AG04450 (cell line): ENCODE results near the gene AQP7. TPM values are rescaled to one million over a fixed set of nuclear protein-coding genes. Genes with fewer than 3 reads are reported as not detected.

ENCODE experiments used
- CTCF ChIA-PET: fragments of 300-600, 350-600 bp; formaldehyde crosslinking; extraction: SDS; loops from one replicate; lab custom pipeline; 2022; ENCODE audit warnings: antibody characterized with exemption, inconsistent platforms; lab: Charles Lee
- POLR2A ChIA-PET: fragments of 350-600 bp; formaldehyde crosslinking; extraction: SDS; loops from one replicate; lab custom pipeline; 2021; ENCODE audit warnings: antibody characterized with exemption, inconsistent platforms; lab: Yijun Ruan, JAX
- DNase-seq: peaks from one replicate; pipeline ENCODE4 v3.0.0-alpha.2; 2011; ENCODE audit warnings: low read depth, low spot score
- H3K27ac ChIP-seq: one replicate; pipeline ENCODE4 v1.5.1; 2012; ENCODE audit warnings: low read depth, low read length, control low read depth
- H3K27me3 ChIP-seq: one replicate; pipeline ENCODE4 v1.6.0; 2012; ENCODE audit warnings: low read length; ENCODE audit not compliant: control insufficient read depth, insufficient read depth
- H3K4me3 ChIP-seq: 2 replicates; pipeline ENCODE4 v1.5.1; 2011; ENCODE audit warnings: mild to moderate bottlenecking, low read depth, low read length, control low read depth
- H3K9me3 ChIP-seq: 2 replicates; pipeline ENCODE4 v1.5.1; 2012; ENCODE audit warnings: low read length; ENCODE audit not compliant: control insufficient read depth, insufficient read depth
- polyA plus RNA-seq: library from polyadenylated mRNA; depleted of rRNA; stranded (reverse); fragments of >200 nt; gene quantifications from 2 replicates; pipeline ENCODE4 v1.2.3, GENCODE V29; 2011
- TF ChIP-seq, protein P1 (sequence below): IDR thresholded peaks from 2 replicates; pipeline ENCODE4 v1.5.1; 2011; ENCODE audit warnings: low read depth, low read length, control low read depth, inconsistent platforms

Gene AQP7
- polyA plus RNA-seq, 1 experiment: 0.11 TPM

GRCh38 chr9:33377089-33377715, 25.2 kb downstream of the AQP7 start:
- TF ChIP-seq, protein P1, sequence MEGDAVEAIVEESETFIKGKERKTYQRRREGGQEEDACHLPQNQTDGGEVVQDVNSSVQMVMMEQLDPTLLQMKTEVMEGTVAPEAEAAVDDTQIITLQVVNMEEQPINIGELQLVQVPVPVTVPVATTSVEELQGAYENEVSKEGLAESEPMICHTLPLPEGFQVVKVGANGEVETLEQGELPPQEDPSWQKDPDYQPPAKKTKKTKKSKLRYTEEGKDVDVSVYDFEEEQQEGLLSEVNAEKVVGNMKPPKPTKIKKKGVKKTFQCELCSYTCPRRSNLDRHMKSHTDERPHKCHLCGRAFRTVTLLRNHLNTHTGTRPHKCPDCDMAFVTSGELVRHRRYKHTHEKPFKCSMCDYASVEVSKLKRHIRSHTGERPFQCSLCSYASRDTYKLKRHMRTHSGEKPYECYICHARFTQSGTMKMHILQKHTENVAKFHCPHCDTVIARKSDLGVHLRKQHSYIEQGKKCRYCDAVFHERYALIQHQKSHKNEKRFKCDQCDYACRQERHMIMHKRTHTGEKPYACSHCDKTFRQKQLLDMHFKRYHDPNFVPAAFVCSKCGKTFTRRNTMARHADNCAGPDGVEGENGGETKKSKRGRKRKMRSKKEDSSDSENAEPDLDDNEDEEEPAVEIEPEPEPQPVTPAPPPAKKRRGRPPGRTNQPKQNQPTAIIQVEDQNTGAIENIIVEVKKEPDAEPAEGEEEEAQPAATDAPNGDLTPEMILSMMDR: no peak
- Histone ChIP-seq H3K27me3 (no peaks in the 10 kb centered on the region), H3K9me3 (no peaks in the 10 kb centered on the region), H3K4me3 (no peak overlapping the region), H3K27ac (no peak overlapping the region)
- ChIA-PET CTCF (interaction anchor here (1.4 to 6.0 kb wide), 4 partner anchors 39 to 344 kb away, joined by 3 to 74 read pairs (median 11); partner anchors contain the start of gene AQP3), POLR2A (no interaction called here)
- no peak for DNase-seq

- DNase-seq: no peak
- no peaks in the 10 kb centered on the region for H3K27me3 ChIP-seq
- H3K9me3 ChIP-seq: no peaks in the 10 kb centered on the region
- ChIA-PET POLR2A (interaction anchor here (1.3 to 1.8 kb wide), 2 partner anchors 86 to 91 kb away, joined by 3 to 4 read pairs; partner anchors contain the start of gene NFX1), CTCF (interaction anchor here (0.9 to 6.0 kb wide), 23 partner anchors 10 to 346 kb away, joined by 3 to 74 read pairs (median 10); partner anchors contain the start of genes AQP3 and NOL6)
- TF ChIP-seq, protein P1: no peak
- no peak overlapping the region for H3K4me3 ChIP-seq
- peak overlapping the region; percentile 31 for H3K27ac ChIP-seq
These were observed 26.5 kb downstream of the AQP7 start for GRCh38 chr9:33375841-33376321.

- H3K27me3 ChIP-seq: no peaks in the 10 kb centered on the region
- no peak overlapping the region for H3K4me3 ChIP-seq
- TF ChIP-seq, protein P1: no peak
- CTCF ChIA-PET: interaction anchor here (0.6 to 6.0 kb wide), 40 partner anchors 10 to 346 kb away, joined by 3 to 74 read pairs (median 6); partner anchors contain the start of genes AQP3, NFX1 and NOL6
- POLR2A ChIA-PET: interaction anchor here (0.7 to 1.8 kb wide), 4 partner anchors 55 to 91 kb away, joined by 3 to 4 read pairs (median 3); partner anchors contain the start of gene NFX1
- no peak for DNase-seq
- H3K27ac ChIP-seq: peak overlapping the region; percentile 31
- no peaks in the 10 kb centered on the region for H3K9me3 ChIP-seq
These were observed 27.0 kb downstream of the AQP7 start for GRCh38 chr9:33375238-33375840.

DNA sequence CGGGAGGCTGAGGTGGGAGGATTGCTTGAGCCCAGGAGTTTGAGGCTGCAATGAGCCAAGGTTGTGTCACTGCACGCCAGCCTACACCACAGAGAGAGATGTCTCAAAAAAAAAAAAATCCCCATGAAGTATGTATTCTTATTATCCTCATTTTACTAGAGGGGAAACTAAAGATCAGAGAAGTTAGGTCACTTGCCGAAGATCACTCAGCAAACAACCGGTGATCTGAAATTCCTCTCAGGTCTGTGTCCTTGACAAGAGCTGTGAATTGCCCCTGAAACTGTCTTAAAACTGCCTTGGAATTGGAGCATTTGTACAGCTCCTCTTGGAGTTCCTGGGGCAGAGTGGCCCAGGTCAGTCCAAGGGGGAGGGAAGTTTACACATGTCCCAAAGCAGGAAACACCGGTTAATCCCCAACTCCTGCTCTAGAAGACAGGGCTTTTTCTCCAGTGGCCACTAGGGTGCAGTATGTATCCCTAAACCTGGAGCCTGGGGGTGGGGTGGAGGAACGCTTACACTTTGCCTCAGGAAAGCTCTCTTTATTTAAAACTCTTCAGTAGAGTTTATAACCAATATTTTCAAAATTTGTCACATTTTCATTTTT, 27.6 kb downstream of the AQP7 start:
- ChIA-PET POLR2A (interaction anchor here (0.7 to 1.8 kb wide), 4 partner anchors 54 to 92 kb away, joined by 3 to 4 read pairs (median 3); partner anchors contain the start of gene NFX1), CTCF (interaction anchor here (0.5 to 6.0 kb wide), 51 partner anchors 9 to 347 kb away, joined by 3 to 74 read pairs (median 5); partner anchors contain the start of genes AQP3, NFX1 and NOL6)
- peak; percentile 47 for DNase-seq
- Histone ChIP-seq H3K4me3 (no peak overlapping the region), H3K9me3 (no peaks in the 10 kb centered on the region), H3K27me3 (no peaks in the 10 kb centered on the region), H3K27ac (no peak overlapping the region)
- TF ChIP-seq, protein P1: peak; percentile 96
